Stimulated activated naive B cell treated with anti-CD40 and anti-IgM and Interleukin-4, amounts not matched to agents 10 μg/mL and 1 μg/mL and 100 μg/mL, for 72 hours (primary cell): Measurements from ENCODE around the gene LSG1.
A peak's percentile ranks its signal among the peaks of the same experiment; 100 is the strongest.
"Not testable (repeated sequence)": the region's sequence is repeated elsewhere in the genome, so short reads cannot be mapped to it uniquely, and the experiment has no call there.

Experiments used
- ATAC-seq, 2 donors: fragments of 150-1000 bp; cut with Tn5 transposase; replicated peaks; 2 replicates each; pipeline ENCODE4 v1.10.0; 2021; ENCODE audit warnings: moderate library complexity in 1 of 2
- DNase-seq: peaks from one replicate; pipeline ENCODE4 v3.0.0; 2021
- H3K27ac Mint-ChIP-seq: one replicate; pipeline ENCODE4 v1.8.0; 2022; ENCODE audit warnings: mild to moderate bottlenecking, mixed read lengths
- H3K27me3 Mint-ChIP-seq, 2 donors: one replicate each; pipeline ENCODE4 v1.8.0; 2022; ENCODE audit warnings: mixed read lengths in 2 of 2
- H3K36me3 Mint-ChIP-seq, 2 donors: one replicate each; pipeline ENCODE4 v1.8.0; 2022; ENCODE audit warnings: mixed read lengths in 2 of 2, mild to moderate bottlenecking in 1 of 2
- H3K4me1 Mint-ChIP-seq, 2 donors: one replicate each; pipeline ENCODE4 v1.8.0; 2022; ENCODE audit warnings: mixed read lengths in 2 of 2, mild to moderate bottlenecking in 1 of 2
- H3K4me3 Mint-ChIP-seq, 2 donors: one replicate each; pipeline ENCODE4 v1.8.0; 2022; ENCODE audit warnings: mild to moderate bottlenecking in 2 of 2, mixed read lengths in 2 of 2, moderate library complexity in 1 of 2
- H3K9me3 Mint-ChIP-seq, 2 donors: one replicate each; pipeline ENCODE4 v1.8.0; 2022; ENCODE audit warnings: mixed read lengths in 2 of 2, mild to moderate bottlenecking in 1 of 2

The LSG1 gene

DNA sequence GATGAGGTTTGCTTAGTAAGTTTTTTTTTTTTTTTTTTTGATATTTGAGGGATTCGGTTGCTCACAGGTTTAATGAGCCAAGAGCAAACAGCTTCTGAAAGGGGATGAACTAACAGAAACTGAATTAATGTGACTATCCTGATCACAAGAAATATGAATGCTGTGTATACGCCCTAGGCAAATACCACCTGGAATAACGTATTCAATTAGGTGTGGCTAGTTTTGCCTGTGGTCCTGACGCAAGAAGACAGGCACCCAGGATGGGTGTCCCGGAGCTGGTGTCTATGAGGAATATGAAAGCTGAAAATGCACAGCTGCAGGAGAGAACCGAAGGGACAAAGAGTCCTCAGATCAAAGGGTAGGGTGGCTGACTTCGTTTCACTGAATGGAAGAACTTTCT, 14.6 kb downstream of the LSG1 start:
- DNase-seq (no peak), ATAC-seq (no peak)
- no peaks in the 10 kb centered on the region for H3K9me3 Mint-ChIP-seq
- peaks cover 6 to 10% of the 10 kb centered on the region in 2 donors for H3K4me1 Mint-ChIP-seq
- no peak overlapping the region for H3K4me3 Mint-ChIP-seq
- H3K27me3 Mint-ChIP-seq, result no peaks in the 10 kb centered on the region
- H3K27ac Mint-ChIP-seq, result no peak overlapping the region
- H3K36me3 Mint-ChIP-seq, result peaks cover 24 to 49% of the 10 kb centered on the region in 2 donors

DNA sequence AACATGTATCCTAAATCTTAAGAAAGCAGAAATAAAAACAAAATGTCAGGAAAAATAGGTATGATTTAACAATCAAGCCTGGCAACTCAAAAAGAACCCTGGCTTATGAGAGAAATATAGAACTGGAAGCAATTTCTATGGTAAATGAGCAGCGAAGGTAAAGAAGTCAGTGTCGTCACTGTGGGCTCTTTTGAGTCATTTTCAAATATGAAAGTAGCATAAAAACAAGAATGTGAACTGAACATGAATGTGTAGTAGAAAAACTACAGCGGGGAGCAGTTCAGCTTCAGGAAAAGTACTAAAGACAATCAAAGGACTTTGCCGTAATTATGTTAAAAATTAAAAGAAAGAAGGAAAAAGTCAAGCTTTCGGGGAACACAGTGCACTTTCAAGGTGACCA, 17.5 kb downstream of the LSG1 start:
- Mint-ChIP-seq H3K4me3 (no peak overlapping the region), H3K27me3 (no peaks in the 10 kb centered on the region), H3K4me1 (peaks cover 4 to 10% of the 10 kb centered on the region in 2 donors), H3K9me3 (no peaks in the 10 kb centered on the region), H3K27ac (no peak overlapping the region), H3K36me3 (peaks cover 36 to 64% of the 10 kb centered on the region in 2 donors)
- ATAC-seq (no peak), DNase-seq (no peak)

DNA sequence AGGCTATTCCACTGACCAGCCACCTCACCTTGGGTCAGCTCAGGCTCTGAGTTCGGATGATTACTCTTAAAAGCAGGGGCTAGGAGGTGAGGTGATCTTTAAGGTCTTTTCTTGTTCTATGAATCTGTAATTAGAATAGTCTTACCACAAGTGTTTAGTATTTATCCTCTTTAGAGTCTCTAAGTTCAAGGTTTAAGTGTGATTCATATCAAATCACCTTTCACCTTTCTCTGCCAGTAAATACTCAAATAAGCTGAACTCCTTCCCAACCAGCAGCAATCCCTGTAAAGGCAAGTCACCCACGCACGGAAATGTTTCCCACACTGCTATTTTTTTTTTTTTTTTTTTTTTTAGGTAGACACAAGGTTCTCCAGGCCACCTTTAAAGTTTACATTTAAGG, 24.2 kb downstream of the LSG1 start:
- Mint-ChIP-seq H3K4me3 (no peak overlapping the region), H3K27me3 (no peaks in the 10 kb centered on the region), H3K27ac (no peak overlapping the region), H3K4me1 (peaks cover 9 to 14% of the 10 kb centered on the region in 2 donors), H3K9me3 (no peaks in the 10 kb centered on the region), H3K36me3 (peaks cover 37 to 59% of the 10 kb centered on the region in 2 donors)
- ATAC-seq (no peak), DNase-seq (no peak)

DNA sequence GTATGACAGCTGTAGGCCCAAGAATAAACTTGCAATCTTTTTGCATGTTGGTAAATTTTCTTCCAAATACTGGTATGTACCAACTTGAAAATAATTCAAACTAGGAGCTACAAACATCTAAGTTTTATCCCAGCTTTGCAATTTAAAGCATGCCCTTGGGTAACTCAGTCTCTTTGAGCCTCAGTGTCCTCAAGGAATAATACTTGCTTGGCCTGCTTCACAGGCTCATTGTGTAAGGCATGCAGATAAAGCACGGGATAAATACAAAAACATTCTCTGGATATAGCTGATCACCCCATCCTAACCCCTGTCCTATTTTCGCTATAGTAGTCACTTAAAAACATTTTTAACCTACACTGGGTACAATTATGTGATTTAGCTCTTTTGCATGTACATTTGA, 29.2 kb downstream of the LSG1 start:
- ATAC-seq (no peak), DNase-seq (no peak)
- H3K4me3 Mint-ChIP-seq, result no peak overlapping the region
- peaks cover 37 to 60% of the 10 kb centered on the region in 2 donors for H3K36me3 Mint-ChIP-seq
- H3K9me3 Mint-ChIP-seq, result no peaks in the 10 kb centered on the region
- peaks cover 12 to 20% of the 10 kb centered on the region in 2 donors for H3K4me1 Mint-ChIP-seq
- no peak overlapping the region for H3K27ac Mint-ChIP-seq
- no peaks in the 10 kb centered on the region for H3K27me3 Mint-ChIP-seq

DNA sequence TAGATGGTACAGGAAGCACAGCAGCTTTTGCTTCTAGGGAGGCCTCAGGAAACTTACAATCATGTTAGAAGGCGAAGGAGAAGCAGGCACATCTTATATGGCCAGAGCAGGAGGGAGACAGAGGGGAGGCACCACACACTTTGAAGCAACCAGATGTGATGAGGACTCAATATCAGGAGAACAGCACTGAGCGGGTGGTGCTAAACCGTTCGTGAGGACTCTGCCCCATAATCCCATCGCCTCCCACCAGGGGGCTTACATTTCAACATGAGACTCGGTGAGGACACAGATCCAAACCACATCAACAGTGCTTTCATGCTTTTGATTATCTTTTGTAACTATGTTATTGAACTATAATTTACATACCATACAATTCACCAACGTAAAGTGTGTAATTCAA, 31.2 kb downstream of the LSG1 start:
- Mint-ChIP-seq H3K4me1 (peaks cover 9 to 16% of the 10 kb centered on the region in 2 donors), H3K4me3 (no peak overlapping the region), H3K27ac (no peak overlapping the region), H3K9me3 (no peaks in the 10 kb centered on the region), H3K27me3 (no peaks in the 10 kb centered on the region), H3K36me3 (peaks cover 35 to 58% of the 10 kb centered on the region in 2 donors)
- DNase-seq (no peak), ATAC-seq (peak; percentile 48 to 49)

DNA sequence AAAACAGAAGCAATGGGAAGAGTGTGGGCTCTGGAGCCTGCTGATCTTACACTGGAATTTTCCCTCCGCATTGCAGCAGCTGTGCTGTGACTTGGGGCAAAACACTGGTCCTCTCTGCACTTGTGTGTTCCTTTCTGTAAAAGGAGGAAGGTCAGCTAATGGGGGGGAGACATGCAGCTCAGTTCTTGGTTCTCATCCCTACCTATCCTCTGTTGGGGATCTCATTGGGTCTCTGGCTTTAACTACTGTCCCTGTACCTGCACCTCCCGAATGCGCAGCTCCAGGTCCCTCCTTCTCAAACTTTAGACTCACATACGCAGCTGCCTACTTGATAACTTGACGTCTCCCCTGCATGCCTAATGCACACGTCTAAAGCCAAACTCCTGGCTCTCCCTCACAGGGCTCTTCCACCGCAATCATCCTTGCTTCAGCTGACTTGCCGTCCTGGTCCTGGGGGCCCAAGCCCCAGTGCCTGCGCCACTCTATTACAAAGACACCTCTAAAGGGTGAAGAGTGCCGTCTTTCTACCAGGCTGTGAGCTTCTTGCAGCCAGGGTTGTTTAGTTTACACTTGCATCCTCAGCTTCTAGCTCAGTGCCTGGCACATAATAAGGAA, 32.9 kb downstream of the LSG1 start:
- Mint-ChIP-seq H3K4me1 (peaks cover 3 to 5% of the 10 kb centered on the region in 2 donors), H3K36me3 (peaks cover 25 to 50% of the 10 kb centered on the region in 2 donors), H3K4me3 (no peak overlapping the region), H3K9me3 (no peaks in the 10 kb centered on the region), H3K27me3 (no peaks in the 10 kb centered on the region), H3K27ac (no peak overlapping the region)
- DNase-seq (no peak), ATAC-seq (no peak)

DNA sequence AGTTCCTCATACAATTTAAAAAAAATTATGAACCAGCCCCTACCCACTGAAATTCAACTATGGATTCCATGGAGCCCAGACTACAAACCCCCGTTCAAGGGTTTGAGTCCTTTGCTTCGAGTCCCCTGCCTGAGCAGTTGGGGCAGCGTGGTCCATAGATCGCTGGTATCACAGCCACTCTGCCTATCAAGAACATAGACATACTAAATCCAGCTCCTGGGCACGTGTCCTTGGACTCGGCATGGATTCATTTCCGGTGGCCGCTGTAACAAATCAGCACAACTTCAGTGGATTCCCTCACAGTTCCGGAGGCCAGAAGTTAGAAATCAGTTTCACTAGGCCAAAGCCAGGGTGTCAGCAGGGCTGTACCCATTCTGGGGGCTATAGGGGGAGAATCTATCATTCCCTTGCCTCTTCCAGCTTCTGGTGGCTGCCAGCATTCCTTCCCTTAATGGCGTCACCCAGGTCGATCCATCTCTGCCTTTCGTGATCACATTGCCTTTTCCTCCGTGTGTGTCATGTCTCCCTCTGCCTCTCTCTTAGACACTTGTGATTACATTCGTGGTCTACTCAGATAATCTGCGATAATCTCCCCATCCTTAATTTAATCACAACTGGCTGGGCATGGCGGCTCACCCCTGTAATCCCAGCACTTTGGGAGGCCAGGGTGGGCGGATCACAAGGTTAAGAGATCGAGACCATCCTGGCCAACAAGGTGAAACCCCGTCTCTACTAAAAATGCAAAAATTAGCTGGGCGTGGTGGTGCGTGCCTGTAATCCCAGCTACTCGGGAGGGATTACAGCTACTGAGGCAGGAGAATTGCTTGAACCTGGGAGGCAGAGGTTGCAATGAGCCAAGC, 34.2 kb downstream of the LSG1 start:
- no peak overlapping the region for H3K4me3 Mint-ChIP-seq
- no peak for DNase-seq
- no peaks in the 10 kb centered on the region for H3K27me3 Mint-ChIP-seq
- no peak overlapping the region for H3K27ac Mint-ChIP-seq
- peaks cover 21 to 39% of the 10 kb centered on the region in 2 donors for H3K36me3 Mint-ChIP-seq
- no peak for ATAC-seq
- peaks cover 7 to 14% of the 10 kb centered on the region in 2 donors for H3K4me1 Mint-ChIP-seq
- no peaks in the 10 kb centered on the region for H3K9me3 Mint-ChIP-seq

DNA sequence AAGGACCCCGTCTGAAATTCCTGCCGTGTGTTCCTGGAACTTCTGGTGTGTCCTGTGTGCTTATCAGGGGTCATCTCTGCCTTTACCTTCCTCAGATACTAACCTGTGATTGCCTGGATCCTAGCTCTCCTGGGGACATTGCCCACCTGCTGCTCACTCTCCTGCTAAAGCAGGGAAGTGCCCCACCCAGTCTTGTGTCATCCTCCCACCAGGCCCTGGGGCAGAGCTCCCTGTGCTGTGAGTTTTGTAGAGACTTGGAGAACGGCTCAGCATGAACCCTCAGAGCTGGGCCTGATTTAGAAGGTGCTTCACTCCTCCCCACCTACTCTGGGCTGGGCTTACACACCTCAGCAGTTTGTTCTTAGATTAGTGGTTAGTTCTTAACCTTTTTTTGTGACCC, 34.9 kb downstream of the LSG1 start:
- ATAC-seq, result no peak
- H3K4me1 Mint-ChIP-seq, result peaks cover 7 to 15% of the 10 kb centered on the region in 2 donors

DNA sequence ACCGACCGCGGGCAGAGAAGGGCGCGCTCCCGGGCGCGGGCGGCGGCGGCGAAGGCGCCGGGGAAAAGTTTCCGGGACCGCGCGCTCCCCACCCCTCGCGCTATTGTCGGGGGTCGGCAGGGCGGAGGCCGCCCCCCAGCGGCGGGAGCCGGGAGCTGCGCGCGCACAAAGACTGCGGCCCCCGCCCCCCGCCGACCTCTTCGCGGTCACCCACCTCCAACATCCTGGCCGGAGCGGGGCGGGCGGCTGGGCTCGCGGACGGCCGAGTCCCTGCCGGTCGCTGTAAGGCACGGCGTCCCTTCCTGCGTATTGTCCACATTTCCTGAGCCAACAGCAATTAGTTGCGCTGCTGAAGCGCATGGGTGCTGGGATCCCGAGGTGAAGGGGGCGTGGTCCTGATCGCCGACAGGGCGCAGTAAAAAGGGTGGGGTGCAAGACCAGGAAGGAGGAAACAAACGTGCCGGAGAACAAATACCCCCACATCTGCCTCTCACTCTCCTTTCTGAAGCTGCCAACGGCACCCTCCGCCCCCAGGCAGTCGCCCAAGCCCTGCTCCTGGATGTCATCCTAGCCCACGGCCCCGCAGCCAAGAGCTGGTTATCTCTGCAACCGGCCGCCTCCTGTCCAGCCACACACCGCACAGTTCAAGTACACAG, 38.5 kb downstream of the LSG1 start, which contains the start of gene TMEM44:
TSS of gene TMEM44 (minus strand) at position 71 of the 656 bp plus-strand sequence. CDS start 204 bp downstream, outside the sequence.
- peak; percentile 79 to 85 for ATAC-seq
- peak; percentile 30 for DNase-seq
- Mint-ChIP-seq H3K27ac (peak within 1 kb of the TSS; percentile 67), H3K36me3 (peaks cover 0 to 6% of the 10 kb centered on the region in 2 donors), H3K4me3 (peak within 1 kb of the TSS; percentile 91 to 94), H3K4me1 (peaks cover 4 to 10% of the 10 kb centered on the region in 2 donors), H3K27me3 (no peaks in the 10 kb centered on the region), H3K9me3 (no peaks in the 10 kb centered on the region)

More for the DNA sequence above, 34.9 kb downstream of the LSG1 start:
- no peak overlapping the region for H3K4me3 Mint-ChIP-seq
- H3K36me3 Mint-ChIP-seq, result peaks cover 17 to 35% of the 10 kb centered on the region in 2 donors
- H3K27me3 Mint-ChIP-seq, result no peaks in the 10 kb centered on the region
- no peak overlapping the region for H3K27ac Mint-ChIP-seq
- H3K9me3 Mint-ChIP-seq, result no peaks in the 10 kb centered on the region
- no peak for DNase-seq

DNA sequence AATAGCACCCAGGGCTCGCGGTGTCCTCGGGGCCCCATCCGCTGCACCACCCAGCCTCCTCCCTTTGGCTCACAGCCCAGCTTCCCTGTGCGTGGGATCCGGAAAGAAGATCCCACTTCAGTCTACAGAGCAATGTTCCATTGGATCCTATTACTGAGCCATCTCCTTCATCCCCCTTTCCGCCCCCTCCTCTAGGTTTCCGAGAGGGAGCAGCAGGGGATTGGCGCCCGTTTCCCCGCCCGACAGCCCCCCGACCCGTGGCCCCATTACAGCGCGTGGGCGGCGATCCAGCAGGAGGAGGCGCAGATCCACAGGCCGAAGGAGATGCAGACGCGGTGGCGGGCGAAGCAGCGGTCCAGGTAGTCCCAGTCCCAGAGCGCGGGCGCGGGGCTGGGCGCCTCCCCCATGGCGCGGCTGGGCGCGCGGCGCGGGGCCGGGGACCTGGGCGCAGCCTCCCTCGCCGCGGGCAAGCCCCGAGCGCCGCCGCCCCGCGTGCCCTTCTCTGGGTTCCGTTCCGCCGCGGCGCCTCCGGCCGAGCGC, 39.1 kb downstream of the LSG1 start:
- Mint-ChIP-seq H3K4me1 (peaks cover 4 to 10% of the 10 kb centered on the region in 2 donors), H3K9me3 (no peaks in the 10 kb centered on the region), H3K27me3 (no peaks in the 10 kb centered on the region), H3K36me3 (peaks cover 0 to 6% of the 10 kb centered on the region in 2 donors), H3K27ac (peak overlapping the region; percentile 28), H3K4me3 (peak overlapping the region; percentile 79 to 94)
- ATAC-seq (peak; percentile 67 to 70), DNase-seq (peak; percentile 15)

DNA sequence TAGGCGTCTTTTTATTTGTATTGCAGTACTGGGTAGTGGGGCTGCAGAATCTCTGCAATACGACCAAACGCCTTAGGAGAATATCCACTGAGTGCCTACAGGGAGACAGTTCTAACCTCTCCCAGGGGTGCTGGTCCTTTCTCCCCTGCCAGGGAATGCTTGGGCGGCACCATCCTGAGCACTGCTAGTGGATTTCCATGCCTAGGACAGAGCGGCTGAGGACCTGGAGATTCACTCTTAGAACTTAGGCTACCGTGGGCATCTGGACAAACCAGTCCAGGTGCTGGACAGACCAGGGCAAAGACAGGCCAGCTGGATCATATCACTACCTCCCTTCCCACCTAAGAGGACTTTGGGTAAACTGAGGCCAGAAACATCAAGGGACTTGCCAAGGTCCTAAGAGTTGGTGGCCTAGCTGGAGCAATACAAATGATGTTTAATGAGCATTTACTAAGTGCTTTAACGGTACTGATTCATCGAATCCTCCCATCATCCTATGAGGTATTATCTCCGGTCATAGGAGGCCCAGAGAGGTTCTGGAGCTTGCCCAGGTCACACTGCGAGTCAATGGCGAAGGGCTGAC, 39.7 kb downstream of the LSG1 start:
- no peak for DNase-seq
- Mint-ChIP-seq H3K9me3 (no peaks in the 10 kb centered on the region), H3K27ac (no peak overlapping the region), H3K36me3 (peaks cover 0 to 6% of the 10 kb centered on the region in 2 donors), H3K27me3 (no peaks in the 10 kb centered on the region), H3K4me3 (peak overlapping the region; percentile 79 to 94), H3K4me1 (peaks cover 4 to 10% of the 10 kb centered on the region in 2 donors)
- ATAC-seq, result no peak

DNA sequence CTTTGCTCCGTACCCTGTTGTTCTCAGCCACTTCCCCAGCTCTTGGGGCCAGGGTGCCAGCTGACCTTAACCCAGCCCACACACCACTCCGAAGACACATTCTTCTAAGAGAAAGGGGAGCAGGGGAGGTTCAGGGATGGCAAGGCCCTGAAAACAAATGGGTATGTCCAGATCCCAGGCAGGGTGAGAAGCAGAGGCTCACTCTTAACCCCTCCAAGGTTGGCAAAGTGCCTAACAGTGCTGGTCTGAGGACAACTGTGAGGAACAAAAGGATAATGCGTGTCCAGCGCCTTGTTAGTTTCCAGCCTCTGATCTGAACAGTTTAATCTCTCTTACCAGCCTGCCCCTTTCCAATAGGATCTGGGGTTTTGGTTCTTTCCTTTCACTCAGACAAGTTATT, 40.3 kb downstream of the LSG1 start:
- ATAC-seq, result no peak
- Mint-ChIP-seq H3K27me3 (no peaks in the 10 kb centered on the region), H3K27ac (no peak overlapping the region), H3K4me3 (no peak overlapping the region), H3K36me3 (peaks cover 0 to 6% of the 10 kb centered on the region in 2 donors), H3K9me3 (no peaks in the 10 kb centered on the region), H3K4me1 (peaks cover 4 to 10% of the 10 kb centered on the region in 2 donors)
- no peak for DNase-seq

DNA sequence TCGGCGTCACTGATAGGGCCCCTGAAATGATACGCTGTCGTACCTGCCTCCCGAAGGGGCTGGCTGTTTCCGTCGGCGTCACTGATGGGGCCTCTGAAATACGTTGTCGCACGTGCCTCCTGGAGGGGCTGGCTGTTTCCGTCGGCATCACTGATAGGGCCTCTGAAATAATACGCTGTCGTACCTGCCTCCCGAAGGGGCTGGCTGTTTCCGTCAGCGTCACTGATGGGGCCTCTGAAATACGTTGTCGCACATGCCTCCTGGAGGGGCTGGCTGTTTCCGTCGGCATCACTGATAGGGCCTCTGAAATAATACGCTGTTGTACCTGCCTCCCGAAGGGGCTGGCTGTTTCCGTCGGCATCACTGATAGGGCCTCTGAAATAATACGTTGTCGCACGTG, 41.3 kb downstream of the LSG1 start:
- H3K4me3 Mint-ChIP-seq, ATAC-seq, DNase-seq, H3K27me3 Mint-ChIP-seq, H3K36me3 Mint-ChIP-seq, H3K9me3 Mint-ChIP-seq, H3K27ac Mint-ChIP-seq, H3K4me1 Mint-ChIP-seq: not testable (repeated sequence)

DNA sequence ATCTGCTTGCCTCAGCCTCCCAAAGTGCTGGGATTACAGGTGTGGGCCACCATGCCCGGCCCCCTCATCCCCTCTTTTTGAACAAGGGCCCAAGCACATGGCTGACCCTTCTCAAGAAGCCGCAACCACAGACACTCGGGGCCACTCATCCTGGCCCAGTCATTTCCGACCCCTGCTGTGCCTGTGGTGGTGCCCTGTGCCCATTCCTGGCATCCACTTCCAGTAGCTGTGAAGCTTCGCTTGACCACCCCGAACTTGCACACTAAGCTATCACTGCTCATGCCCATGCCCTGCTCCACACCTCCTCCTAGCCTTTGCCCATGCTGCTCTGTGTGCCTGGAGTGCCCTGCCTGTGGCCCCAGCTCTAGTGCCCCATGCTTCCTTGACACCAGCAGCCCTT, 47.0 kb downstream of the LSG1 start:
- Mint-ChIP-seq H3K27ac (no peak overlapping the region), H3K9me3 (no peaks in the 10 kb centered on the region), H3K4me3 (no peak overlapping the region), H3K27me3 (no peaks in the 10 kb centered on the region), H3K36me3 (no peaks in the 10 kb centered on the region), H3K4me1 (no peaks in the 10 kb centered on the region)
- DNase-seq (no peak), ATAC-seq (no peak)
